K562 (cell line): ENCODE results near the gene PHF19. TPM values are rescaled to one million over a fixed set of nuclear protein-coding genes. Genes with fewer than 3 reads are reported as not detected.

Experiments
- ATAC-seq: fragments of 200-7000 bp; cut with Tn5 transposase; 3 replicates; pipeline ENCODE4 v1.9.1; 2020; ENCODE audit warnings: moderate library complexity
- BruUV-seq: library from RNA; stranded (reverse); fragments of 400-500 nt; replicated peaks from 2 replicates; lab custom pipeline; 2021; lab: Mats Ljungman, UMichigan
- CTCF ChIA-PET: fragments of 300-600 bp; formaldehyde crosslinking; extraction: SDS; loops from one replicate; lab custom pipeline; 2021; ENCODE audit warnings: low intra/inter-chr PET ratio; lab: Yijun Ruan, JAX
- POLR2A ChIA-PET: fragments of 300-600, 350-650 bp; sonication (Branson Sonifier 250); formaldehyde crosslinking; extraction: SDS; loops from one replicate; lab custom pipeline; 2021; ENCODE audit warnings: antibody characterized with exemption, inconsistent platforms; lab: Yijun Ruan, JAX
- DNase-seq, 4 experiments: peaks; one replicate each; pipeline versions ENCODE4 v3.0.0 to v3.0.0-alpha.2; 2011 to 2018; ENCODE audit warnings: low spot score in 3 of 4, mixed read lengths in 3 of 4; ENCODE audit errors: extremely low read depth in 1 of 4
- FAIRE-seq: peaks from 2 replicates; lab custom pipeline; 2011; peaks lifted over from hg19 to GRCh38; lab: Jason Lieb, UNC
- H2AFZ ChIP-seq: 2 replicates; pipeline ENCODE4 v1.6.0; 2011; ENCODE audit warnings: low read depth, low read length, control low read depth, inconsistent platforms
- H3K27ac ChIP-seq: fragments of 200-600 bp; 3 replicates; pipeline ENCODE4 v1.8.0; 2011; ENCODE audit warnings: low read depth, mild to moderate bottlenecking, control low read depth, inconsistent platforms, low read length, moderate library complexity, mixed read lengths; ENCODE audit errors: extremely low read depth
- H3K27me3 ChIP-seq, 2 experiments: fragments of 300-600 bp in 1 of 2; 2 replicates in 1 of 2; 3 replicates in 1 of 2; pipeline versions ENCODE4 v1.6.0 to v1.8.0; 2011; ENCODE audit warnings: inconsistent platforms in 2 of 2, low read length in 2 of 2, mild to moderate bottlenecking in 1 of 2, mixed read lengths in 1 of 2, moderate library complexity in 1 of 2; ENCODE audit not compliant: control insufficient read depth in 2 of 2, insufficient read depth in 2 of 2
- H3K36me3 ChIP-seq: fragments of 300-600 bp; 3 replicates; pipeline ENCODE4 v1.8.0; 2011; ENCODE audit warnings: mild to moderate bottlenecking, low read length, inconsistent platforms; ENCODE audit not compliant: control insufficient read depth, insufficient read depth
- H3K4me1 ChIP-seq, 2 experiments: fragments of 200-600 bp in 1 of 2; replicated peaks in 1 of 2; 2 replicates in 1 of 2; 3 replicates in 1 of 2; pipeline versions ENCODE4 v1.5.1 to v1.8.0; 2011; ENCODE audit warnings: inconsistent platforms in 2 of 2, low read length in 2 of 2, mild to moderate bottlenecking in 1 of 2, mixed read lengths in 1 of 2, moderate library complexity in 1 of 2; ENCODE audit not compliant: control insufficient read depth in 2 of 2, insufficient read depth in 2 of 2
- H3K4me2 ChIP-seq: 2 replicates; pipeline ENCODE4 v1.6.1; 2011; ENCODE audit warnings: low read length, control low read depth, inconsistent platforms, mixed read lengths; ENCODE audit not compliant: insufficient read depth
- H3K4me3 ChIP-seq: fragments of 200-600 bp; sonication (generic), shearing (Covaris generic); 2 replicates; pipeline ENCODE4 v1.5.1; 2016; ENCODE audit warnings: control low read depth, inconsistent platforms
- H3K79me2 ChIP-seq: fragments of 200-600 bp; 3 replicates; pipeline ENCODE4 v1.8.0; 2011; ENCODE audit warnings: low read length, inconsistent platforms; ENCODE audit not compliant: control insufficient read depth, insufficient read depth
- H3K9ac ChIP-seq, 2 experiments: 2 replicates each; pipeline versions ENCODE4 v1.6.0 to v1.6.1; 2011; ENCODE audit warnings: low read depth in 2 of 2, low read length in 2 of 2, control low read depth in 1 of 2, inconsistent platforms in 1 of 2, mild to moderate bottlenecking in 1 of 2, mixed read lengths in 1 of 2; ENCODE audit not compliant: insufficient read depth in 1 of 2
- H3K9me1 ChIP-seq: one replicate; pipeline ENCODE4 v1.6.0; 2011; ENCODE audit warnings: inconsistent platforms, mild to moderate bottlenecking, low read length, moderate library complexity; ENCODE audit not compliant: control insufficient read depth, insufficient read depth
- H3K9me3 ChIP-seq: replicated peaks from 2 replicates; pipeline ENCODE4 v1.5.1; 2011; ENCODE audit warnings: low read depth, low read length, inconsistent platforms; ENCODE audit not compliant: control insufficient read depth, insufficient read depth
- H4K20me1 ChIP-seq: replicated peaks from 2 replicates; pipeline ENCODE4 v1.6.1; 2011; ENCODE audit warnings: low read length, inconsistent platforms, mixed read lengths; ENCODE audit not compliant: control insufficient read depth, insufficient read depth
- EP300 ChIP-seq: IDR thresholded peaks from 2 replicates; pipeline ENCODE4 v1.6.1; 2012; ENCODE audit warnings: low read length, improper control_type of control experiment
- JUND ChIP-seq, 2 experiments: IDR thresholded peaks; 2 replicates in 1 of 2; 3 replicates in 1 of 2; pipeline ENCODE4 v1.6.1; 2011; ENCODE audit warnings: borderline replicate concordance in 2 of 2, low read depth in 2 of 2, low read length in 2 of 2, improper control_type of control experiment in 1 of 2, missing biosample characterization in 1 of 2, missing genetic modification characterization in 1 of 2, missing genetic modification reagents in 1 of 2
- NFXL1 ChIP-seq: fragments of 450-650 bp; formaldehyde crosslinking; IDR thresholded peaks from 2 replicates; pipeline ENCODE4 v1.4.0; 2021; ENCODE audit warnings: mild to moderate bottlenecking
- NR2F6 ChIP-seq: fragments of 450-650 bp; formaldehyde crosslinking; IDR thresholded peaks from 2 replicates; pipeline ENCODE4 v1.4.0; 2020; ENCODE audit warnings: mild to moderate bottlenecking
- RCOR1 ChIP-seq, 2 experiments: IDR thresholded peaks; 2 replicates each; pipeline ENCODE4 v1.6.1; 2012; ENCODE audit warnings: low read depth in 2 of 2, low read length in 2 of 2, borderline replicate concordance in 1 of 2, improper control_type of control experiment in 1 of 2
- SMC3 ChIP-seq: conservative IDR thresholded peaks from 2 replicates; pipeline ENCODE4 v1.6.1; 2011; ENCODE audit warnings: low read depth, low read length, improper control_type of control experiment; ENCODE audit not compliant: insufficient read depth
- SRSF3 ChIP-seq: fragments of 200-400 bp; formaldehyde crosslinking; IDR thresholded peaks from 2 replicates; pipeline ENCODE4 v1.6.1; 2016; ENCODE audit warnings: mild to moderate bottlenecking, low read length, moderate library complexity; ENCODE audit not compliant: insufficient read depth
- ZC3H11A ChIP-seq: IDR thresholded peaks from 2 replicates; pipeline ENCODE4 v1.6.1; 2012; ENCODE audit warnings: low read depth, low read length, improper control_type of control experiment
- ZNF184 ChIP-seq: sonication (generic); formaldehyde crosslinking; IDR thresholded peaks from 2 replicates; pipeline ENCODE4 v1.5.0; 2020; ENCODE audit warnings: missing genetic modification reagents
- ZNF384 ChIP-seq: IDR thresholded peaks from 2 replicates; pipeline ENCODE4 v1.6.1; 2012; ENCODE audit warnings: low read depth, low read length, improper control_type of control experiment
- WGBS: fragments of 100-300 bp; shearing (Covaris generic); methylation state at CpG from one replicate; pipeline ENCODE4 v1.1.6; 2016; ENCODE audit warnings: low coverage, mixed read lengths; ENCODE audit not compliant: insufficient coverage; ENCODE audit errors: missing lambda C conversion rate; 5-methylcytosine and 5-hydroxymethylcytosine counted together
- in situ Hi-C: fragments of 300-500 bp; cut with MboI; formaldehyde crosslinking; loops from 4 replicates; pipeline ENCODE4 v1.15.0; 2018; ENCODE audit warnings: inconsistent platforms, mixed read lengths
- intact Hi-C: fragments of 100-400 bp; cut with micrococcal nuclease; formaldehyde crosslinking; loops from 2 replicates; pipeline ENCODE4 v1.14.2; 2022
- polyA plus RNA-seq, 8 experiments: library from polyadenylated mRNA; depleted of rRNA in 4 of 8; stranded (reverse) in 5 of 8; unstranded in 3 of 8; fragments of >200 nt; fragmentation: Nextera tagmentation in 2 of 8; fragmentation: Illumina TruSeq in 1 of 8; extraction: Ambion mirVana in 2 of 8; extraction: Trizol in 1 of 8; gene quantifications; 2 replicates each; pipeline versions ENCODE4 v1.2.1 to v1.2.3, GENCODE V29; 2011 to 2014; ENCODE audit warnings: inconsistent platforms in 1 of 8, missing spikeins in 1 of 8
- total RNA-seq, 7 experiments: library from RNA; depleted of rRNA in 6 of 7; stranded (reverse); fragments of >200 nt in 6 of 7; fragmentation: Illumina TruSeq in 2 of 7; extraction: Trizol in 2 of 7; gene quantifications; 2 replicates each; pipeline versions ENCODE4 v1.2.1 to v1.2.3, GENCODE V29; 2011 to 2021; ENCODE audit warnings: low replicate concordance in 1 of 7
- TF ChIP-seq, protein P1 (sequence below): fragments of 450-650 bp; formaldehyde crosslinking; IDR thresholded peaks from 2 replicates; pipeline ENCODE4 v1.4.0; 2020; ENCODE audit warnings: mild to moderate bottlenecking, mixed read lengths
- TF ChIP-seq, protein P2 (sequence below): IDR thresholded peaks from 2 replicates; pipeline ENCODE4 v1.6.1; 2011; ENCODE audit not compliant: insufficient read length; ENCODE audit errors: extremely low read depth
- TF ChIP-seq, protein P3 (sequence below), 2 experiments: fragments of 450-650 bp in 1 of 2; sonication (generic) in 1 of 2; formaldehyde crosslinking; conservative IDR thresholded peaks; 2 replicates each; pipeline versions ENCODE4 v1.4.0 to v1.8.1; 2020 to 2022; ENCODE audit warnings: mild to moderate bottlenecking in 1 of 2, missing genetic modification reagents in 1 of 2

PHF19 gene
- total and polyA plus RNA-seq, 9 of the 15 experiments (the other 6 are each of a cell fraction or from before 2014, with no cell fraction given) = 95.8 to 403 (median 255) TPM

DNA sequence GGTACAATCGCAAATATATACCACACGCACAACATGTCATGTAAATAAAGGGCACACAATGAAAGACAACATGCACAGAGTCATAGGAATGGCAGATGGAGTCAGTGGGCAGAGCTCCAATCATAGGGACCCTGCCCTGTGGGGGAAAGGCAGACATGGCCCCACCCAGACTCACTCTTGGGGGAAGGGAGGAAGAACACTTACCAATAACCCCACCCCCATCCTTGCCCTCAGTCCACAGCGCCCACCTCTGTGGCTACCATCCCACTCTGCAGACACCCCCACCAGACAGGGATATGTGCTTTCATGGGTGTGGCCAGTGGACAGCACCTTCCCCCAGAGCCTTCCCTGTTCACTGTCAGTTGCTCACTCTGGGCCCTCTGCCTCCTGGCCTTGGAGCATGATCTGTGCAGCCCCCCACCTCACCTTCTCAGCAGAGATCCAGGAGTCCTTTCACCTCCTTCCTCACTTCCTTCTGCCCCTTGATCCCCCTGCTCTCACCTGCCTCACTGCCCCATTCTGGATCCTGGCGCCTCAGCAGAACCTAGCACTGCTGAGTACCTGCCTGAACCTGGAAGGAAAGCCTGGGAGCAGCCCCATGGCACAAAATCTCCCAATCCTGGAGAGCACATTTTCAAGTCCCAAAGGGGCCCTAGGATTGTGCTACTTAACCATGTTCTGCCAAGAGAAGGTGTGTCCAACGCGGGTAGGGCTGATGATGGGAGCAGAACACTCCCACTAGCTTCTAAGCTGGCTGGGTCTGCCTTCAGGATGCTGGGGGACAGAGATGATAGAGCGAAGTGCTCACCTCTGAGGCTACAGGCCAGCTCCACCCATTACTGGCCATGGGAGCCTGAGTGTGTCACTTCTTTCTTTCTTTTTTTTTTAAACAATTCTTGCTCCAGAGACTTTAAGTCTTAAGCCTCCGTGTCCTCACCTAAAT lies 1.5 kb upstream of the PHF19 start:
- Histone ChIP-seq H3K9me1 (no peaks in the 10 kb centered on the region), H3K27me3 (no peaks in the 10 kb centered on the region; a peak in 1 of 5 replicates), H3K79me2 (peaks cover 49% of the 10 kb centered on the region), H2AFZ (peak overlapping the region; percentile 77), H3K9ac (peak overlapping the region; percentile 83 to 89), H3K9me3 (no peaks in the 10 kb centered on the region), H3K36me3 (peaks cover 34% of the 10 kb centered on the region), H3K4me1 (peaks cover 54 to 56% of the 10 kb centered on the region in 2 experiments), H3K4me2 (peak overlapping the region; percentile 98), H3K4me3 (peak overlapping the region; percentile 56), H4K20me1 (no peaks in the 10 kb centered on the region), H3K27ac (peak overlapping the region; percentile 94)
- 25% methylated on average over 8 of the region's 8 CpGs for WGBS
- CTCF ChIA-PET = interaction anchor here (0.7 kb wide), 1 partner anchor 18 kb away, joined by 4 read pairs; no protein-coding TSS in a partner anchor
- intact Hi-C loops = loop anchor here (1.0 to 10.0 kb wide), 2 partner anchors 19 to 196 kb away; partner anchors contain the start of gene CNTRL
- no TSS peak for BruUV-seq
- POLR2A ChIA-PET = interaction anchor here (0.5 to 15.5 kb wide), 10 partner anchors 9 to 68 kb away, joined by 3 to 464 read pairs (median 5); no protein-coding TSS in a partner anchor
- peak; percentile 75 for FAIRE-seq
- in situ Hi-C loops = no loop called here
- peak; percentile 42 for ATAC-seq
- DNase-seq = peak; percentile 88 to 91 (median 88)
- TF ChIP-seq, protein P1, sequence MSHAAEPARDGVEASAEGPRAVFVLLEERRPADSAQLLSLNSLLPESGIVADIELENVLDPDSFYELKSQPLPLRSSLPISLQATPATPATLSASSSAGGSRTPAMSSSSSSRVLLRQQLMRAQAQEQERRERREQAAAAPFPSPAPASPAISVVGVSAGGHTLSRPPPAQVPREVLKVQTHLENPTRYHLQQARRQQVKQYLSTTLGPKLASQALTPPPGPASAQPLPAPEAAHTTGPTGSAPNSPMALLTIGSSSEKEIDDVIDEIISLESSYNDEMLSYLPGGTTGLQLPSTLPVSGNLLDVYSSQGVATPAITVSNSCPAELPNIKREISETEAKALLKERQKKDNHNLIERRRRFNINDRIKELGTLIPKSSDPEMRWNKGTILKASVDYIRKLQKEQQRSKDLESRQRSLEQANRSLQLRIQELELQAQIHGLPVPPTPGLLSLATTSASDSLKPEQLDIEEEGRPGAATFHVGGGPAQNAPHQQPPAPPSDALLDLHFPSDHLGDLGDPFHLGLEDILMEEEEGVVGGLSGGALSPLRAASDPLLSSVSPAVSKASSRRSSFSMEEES (CRISPR knock-in tag) = no peak
- TF ChIP-seq ZNF384 (peak; percentile 61), EP300 (peak; percentile 26; the same call in 1 of the 2 replicates), RCOR1 (IDR thresholded peaks at IDR 0.05; ENCODE audit: borderline replicate concordance in 1 of 2, low read depth in 2 of 2, low read length in 2 of 2) (peak; percentile 6 to 63; a peak in 3 of 4 replicates), SMC3 (0 out of 2 replicates have a peak, but pooled peaks have one; percentile 7), ZC3H11A (0 out of 2 replicates have a peak, but pooled peaks have one; percentile 63), SRSF3 (no peak), JUND (IDR thresholded peaks at IDR 0.05; ENCODE audit: borderline replicate concordance, low read depth, low read length) (peak; percentile 15; the same call in 1 of the 2 replicates), JUND (tag; IDR thresholded peaks at IDR 0.05; ENCODE audit: borderline replicate concordance, low read depth, low read length) (no peak), NFXL1 (CRISPR knock-in tag) (no peak), ZNF184 (CRISPR knock-in tag) (no peak), NR2F6 (CRISPR knock-in tag) (no peak)
- TF ChIP-seq, protein P2, sequence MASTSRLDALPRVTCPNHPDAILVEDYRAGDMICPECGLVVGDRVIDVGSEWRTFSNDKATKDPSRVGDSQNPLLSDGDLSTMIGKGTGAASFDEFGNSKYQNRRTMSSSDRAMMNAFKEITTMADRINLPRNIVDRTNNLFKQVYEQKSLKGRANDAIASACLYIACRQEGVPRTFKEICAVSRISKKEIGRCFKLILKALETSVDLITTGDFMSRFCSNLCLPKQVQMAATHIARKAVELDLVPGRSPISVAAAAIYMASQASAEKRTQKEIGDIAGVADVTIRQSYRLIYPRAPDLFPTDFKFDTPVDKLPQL = no peak
- TF ChIP-seq, protein P3, sequence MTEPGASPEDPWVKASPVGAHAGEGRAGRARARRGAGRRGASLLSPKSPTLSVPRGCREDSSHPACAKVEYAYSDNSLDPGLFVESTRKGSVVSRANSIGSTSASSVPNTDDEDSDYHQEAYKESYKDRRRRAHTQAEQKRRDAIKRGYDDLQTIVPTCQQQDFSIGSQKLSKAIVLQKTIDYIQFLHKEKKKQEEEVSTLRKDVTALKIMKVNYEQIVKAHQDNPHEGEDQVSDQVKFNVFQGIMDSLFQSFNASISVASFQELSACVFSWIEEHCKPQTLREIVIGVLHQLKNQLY (CRISPR knock-in tag; conservative IDR thresholded peaks at IDR 0.05) = peak in 1 of 2 experiments; percentile 65; a peak in 1 of 4 replicates
